Stomach (tissue), 9 donors: ENCODE data around the gene LRRC49. TPM values are rescaled to one million over a fixed set of nuclear protein-coding genes. Genes with fewer than 3 reads are reported as not detected.

Experiments used
- DNase-seq, 2 donors: peaks; one replicate each; pipeline versions ENCODE4 v3.0.0 to v3.0.0-alpha.2; 2013 to 2019
- H3K27ac ChIP-seq, 5 donors: fragments of 200-600 bp in 4 of 5; sonication (generic) in 4 of 5; one replicate each; pipeline ENCODE4 v1.5.1; 2013 to 2019; ENCODE audit warnings: mild to moderate bottlenecking in 1 of 5, moderate library complexity in 1 of 5
- H3K27me3 ChIP-seq, 3 donors: fragments of 200-600 bp; sonication (generic); one replicate each; pipeline ENCODE4 v1.5.1; 2017 to 2019; ENCODE audit warnings: mixed run types in 1 of 3
- H3K36me3 ChIP-seq, 4 donors: fragments of 200-600 bp; sonication (generic); 1 replicate in 3 of 4; 2 replicates in 1 of 4; pipeline ENCODE4 v1.5.1; 2016 to 2019
- H3K4me1 ChIP-seq, 4 donors: fragments of 200-600 bp; sonication (generic); one replicate each; pipeline ENCODE4 v1.5.1; 2016 to 2019
- H3K4me3 ChIP-seq, 4 donors: fragments of 200-600 bp; sonication (generic) in 3 of 4; one replicate each; pipeline ENCODE4 v1.5.1; 2016 to 2019; ENCODE audit warnings: mild to moderate bottlenecking in 1 of 4
- H3K9me3 ChIP-seq, 4 donors: fragments of 200-600 bp; sonication (generic); one replicate each; pipeline ENCODE4 v1.5.1; 2016 to 2019
- CTCF ChIP-seq, 7 experiments: fragments of 450-650 bp in 4 of 7; fragments of 200-600 bp in 3 of 7; sonication (generic) in 3 of 7; IDR thresholded peaks; one replicate each; pipeline ENCODE4 v1.5.1; 2016 to 2019; ENCODE audit warnings: antibody characterized with exemption in 7 of 7, control low read depth in 2 of 7, mild to moderate bottlenecking in 1 of 7
- EP300 ChIP-seq: sonication (generic); formaldehyde crosslinking; IDR thresholded peaks from one replicate; pipeline ENCODE4 v1.6.1; 2017; ENCODE audit warnings: antibody characterized with exemption
- POLR2A ChIP-seq, 4 donors: fragments of 450-650 bp; IDR thresholded peaks; one replicate each; pipeline ENCODE4 v1.6.1; 2016; ENCODE audit warnings: antibody characterized with exemption in 4 of 4, control low read depth in 2 of 4, mild to moderate bottlenecking in 1 of 4, moderate library complexity in 1 of 4
- POLR2AphosphoS5 ChIP-seq, 3 donors: sonication (generic); formaldehyde crosslinking; IDR thresholded peaks; one replicate each; pipeline ENCODE4 v1.6.1; 2016; ENCODE audit warnings: antibody characterized with exemption in 3 of 3
- WGBS, 5 donors: extraction: QIAGEN DNeasy Blood & Tissue Kit in 3 of 5; methylation state at CpG; one replicate each; pipeline versions ENCODE4 v1.1.5 to v1.1.7; 2013 to 2018; 5-methylcytosine and 5-hydroxymethylcytosine counted together
- intact Hi-C: fragments of 100-400 bp; cut with DNase I; formaldehyde crosslinking; loops from one replicate; pipeline ENCODE4 v1.15.1; 2023; ENCODE audit warnings: low total_unique reads
- polyA plus RNA-seq, 3 donors: library from polyadenylated mRNA; stranded (reverse); fragments of 200-250 nt; gene quantifications; one replicate each; pipeline ENCODE4 v1.2.3, GENCODE V29; 2013
- total RNA-seq, 5 donors: library from RNA; depleted of rRNA; stranded (reverse); fragments of >200 nt; gene quantifications; one replicate each; pipeline versions ENCODE4 v1.1.0 to v1.2.3, GENCODE V29; 2014 to 2016
- donor health status: healthy with polysubstance abuse.
- donor health status: Bipolar disorder and iron deficiency.
- donor health status: healthy.

The LRRC49 gene
- total and polyA plus RNA-seq, 8 donors = 0.87 to 63.8 (median 7.2) TPM

- WGBS, 5 donors = 42 to 55% (median 52%) methylated on average over 3 of the region's 3 CpGs
- no peaks in the 10 kb centered on the region for H3K36me3 ChIP-seq
- H3K4me1 ChIP-seq = peaks cover 0 to 9% (median 0%) of the 10 kb centered on the region in 4 donors
- H3K27ac ChIP-seq = no peak overlapping the region
- DNase-seq = no peak
- H3K9me3 ChIP-seq = no peaks in the 10 kb centered on the region
- H3K4me3 ChIP-seq = no peak overlapping the region
- TF ChIP-seq POLR2AphosphoS5 (IDR thresholded peaks at IDR 0.05) (no peak), EP300 (no peak), POLR2A (IDR thresholded peaks at IDR 0.05) (no peak), CTCF (IDR thresholded peaks at IDR 0.05) (no peak)
- no peaks in the 10 kb centered on the region for H3K27me3 ChIP-seq
- intact Hi-C loops = no loop called here
Measured at GRCh38 chr15:71096676-71097075, 204.1 kb downstream of the LRRC49 start.

GRCh38 chr15:71097890-71098289 lies 205.3 kb downstream of the LRRC49 start:
- WGBS, 5 donors = 88 to 99% (median 94%) methylated on average over 4 of the region's 4 CpGs
- no peak for DNase-seq
- Histone ChIP-seq H3K9me3 (no peaks in the 10 kb centered on the region), H3K36me3 (no peaks in the 10 kb centered on the region), H3K27ac (no peak overlapping the region), H3K4me1 (peaks cover 0 to 8% (median 0%) of the 10 kb centered on the region in 4 donors), H3K4me3 (no peak overlapping the region), H3K27me3 (no peaks in the 10 kb centered on the region)
- intact Hi-C loops = no loop called here
- TF ChIP-seq POLR2A (IDR thresholded peaks at IDR 0.05) = no peak
- TF ChIP-seq EP300 = no peak
- TF ChIP-seq CTCF (IDR thresholded peaks at IDR 0.05) = no peak

GRCh38 chr15:71098920-71099319 lies 206.3 kb downstream of the LRRC49 start:
- TF ChIP-seq POLR2AphosphoS5 (IDR thresholded peaks at IDR 0.05) (no peak), EP300 (no peak), CTCF (IDR thresholded peaks at IDR 0.05) (no peak), POLR2A (IDR thresholded peaks at IDR 0.05) (no peak)
- Histone ChIP-seq H3K27me3 (no peaks in the 10 kb centered on the region), H3K4me3 (no peak overlapping the region), H3K27ac (no peak overlapping the region), H3K36me3 (no peaks in the 10 kb centered on the region), H3K4me1 (no peaks in the 10 kb centered on the region), H3K9me3 (no peaks in the 10 kb centered on the region)
- WGBS, 5 donors = 77 to 90% (median 84%) methylated on average over 1 of the region's 1 CpG
- intact Hi-C loops = no loop called here
- DNase-seq = no peak

Other genes with a start within 250 kb of the LRRC49 start
- 100 to 1,000 TPM in 1 of 5 donors, 10 to 100 TPM in 3, 1 to 10 TPM in 1; 4.9 to 135 (median 48.1) TPM for gene UACA, start 129.3 kb upstream of the LRRC49 start, total RNA-seq
- gene UACA, start 129.3 kb upstream of the LRRC49 start, polyA plus RNA-seq = 10 to 100 TPM; 24.7 to 34.3 (median 29.0) TPM
- 100 to 1,000 TPM in 1 of 5 donors, 10 to 100 TPM in 3, 1 to 10 TPM in 1; 9.8 to 127 (median 13.2) TPM for gene LARP6, start 38.7 kb upstream of the LRRC49 start, total RNA-seq
- 10 to 100 TPM; 12.7 to 34.6 (median 27.2) TPM for gene LARP6, start 38.7 kb upstream of the LRRC49 start, polyA plus RNA-seq
- 1 to 10 TPM in 3 of 5 donors, under 1 TPM in 1, not detected in 1; 0.72 to 4.5 (median 2.1) TPM for gene THAP10, start 393 bp upstream of the LRRC49 start, total RNA-seq
- gene THAP10, start 393 bp upstream of the LRRC49 start, polyA plus RNA-seq = 1 to 10 TPM; 1.9 to 3.4 (median 2.5) TPM
- gene THSD4, start 222.6 kb downstream of the LRRC49 start, total RNA-seq = 10 to 100 TPM; 18.0 to 79.4 (median 23.5) TPM
- gene THSD4, start 222.6 kb downstream of the LRRC49 start, polyA plus RNA-seq = 10 to 100 TPM in 1 of 3 donors, 1 to 10 TPM in 2; 1.8 to 40.9 (median 5.8) TPM